ENCODE results near the gene ZFYVE28.

ZFYVE28 gene

GRCh38 chr4:2399631-2400190, 18.7 kb downstream of the ZFYVE28 start:
- Histone ChIP-seq H3K36me3 (ENCODE audit: control insufficient read depth, low read length) (no peaks in the 10 kb centered on the region), H3K4me2 (ENCODE audit: low read length) (no peak overlapping the region), H3K79me2 (ENCODE audit: control insufficient read depth, low read length) (no peaks in the 10 kb centered on the region), H3F3A (ENCODE audit: control insufficient read depth, insufficient read depth) (no peaks in the 10 kb centered on the region), H3K4me3 (ENCODE audit: low read length) (no peak overlapping the region), H3K4me1 (ENCODE audit: control insufficient read depth, low read length) (no peaks in the 10 kb centered on the region), H3K9me3 (ENCODE audit: control insufficient read depth, insufficient read depth, low read length) (no peaks in the 10 kb centered on the region), H4K20me1 (ENCODE audit: control insufficient read depth, insufficient read depth, low read depth, low read length) (no peaks in the 10 kb centered on the region), H3K9me2 (replicated peaks; ENCODE audit: control insufficient read depth, low read length) (no peaks in the 10 kb centered on the region), H3K27ac (ENCODE audit: low read depth, low read length) (no peak overlapping the region), H3K27me3 (ENCODE audit: control insufficient read depth, low read length) (peaks cover 18% of the 10 kb centered on the region)
- TF ChIP-seq EZH2phosphoT487 (IDR thresholded peaks at IDR 0.05; ENCODE audit: borderline replicate concordance, low read length) (no peak), CTCF (IDR thresholded peaks at IDR 0.05; ENCODE audit: low read depth, low read length, poor library complexity, severe bottlenecking) (no peak)

- Histone ChIP-seq H3K4me1 (ENCODE audit: control insufficient read depth, low read length) (no peaks in the 10 kb centered on the region; the same call in 1 of the 2 replicates), H3K79me2 (ENCODE audit: control insufficient read depth, low read length) (no peaks in the 10 kb centered on the region), H4K20me1 (ENCODE audit: control insufficient read depth, insufficient read depth, low read depth, low read length) (no peaks in the 10 kb centered on the region), H3K36me3 (ENCODE audit: control insufficient read depth, low read length) (no peaks in the 10 kb centered on the region), H3K27me3 (ENCODE audit: control insufficient read depth, low read length) (peaks cover 21% of the 10 kb centered on the region), H3K9me3 (ENCODE audit: control insufficient read depth, insufficient read depth, low read length) (no peaks in the 10 kb centered on the region), H3F3A (ENCODE audit: control insufficient read depth, insufficient read depth) (no peaks in the 10 kb centered on the region), H3K4me3 (ENCODE audit: low read length) (no peak overlapping the region), H3K9me2 (replicated peaks; ENCODE audit: control insufficient read depth, low read length) (no peaks in the 10 kb centered on the region), H3K27ac (ENCODE audit: low read depth, low read length) (no peak overlapping the region), H3K4me2 (ENCODE audit: low read length) (no peak overlapping the region)
- TF ChIP-seq EZH2phosphoT487 (IDR thresholded peaks at IDR 0.05; ENCODE audit: borderline replicate concordance, low read length) (no peak), CTCF (IDR thresholded peaks at IDR 0.05; ENCODE audit: low read depth, low read length, poor library complexity, severe bottlenecking) (no peak)
Measured at GRCh38 chr4:2399216-2399615, 19.2 kb downstream of the ZFYVE28 start.

GRCh38 chr4:2397596-2398379, 20.7 kb downstream of the ZFYVE28 start:
- H3K9me2 ChIP-seq (replicated peaks; ENCODE audit: control insufficient read depth, low read length) = no peaks in the 10 kb centered on the region
- peaks cover 11% of the 10 kb centered on the region for H3K4me1 ChIP-seq (ENCODE audit: control insufficient read depth, low read length)
- no peak overlapping the region for H3K4me2 ChIP-seq (ENCODE audit: low read length)
- H3K27ac ChIP-seq (ENCODE audit: low read depth, low read length) = no peak overlapping the region
- H3F3A ChIP-seq (ENCODE audit: control insufficient read depth, insufficient read depth) = no peaks in the 10 kb centered on the region
- H3K36me3 ChIP-seq (ENCODE audit: control insufficient read depth, low read length) = no peaks in the 10 kb centered on the region
- no peaks in the 10 kb centered on the region for H4K20me1 ChIP-seq (ENCODE audit: control insufficient read depth, insufficient read depth, low read depth, low read length)
- H3K4me3 ChIP-seq (ENCODE audit: low read length) = no peak overlapping the region
- no peaks in the 10 kb centered on the region for H3K79me2 ChIP-seq (ENCODE audit: control insufficient read depth, low read length)
- H3K27me3 ChIP-seq (ENCODE audit: control insufficient read depth, low read length) = peaks cover 27% of the 10 kb centered on the region
- H3K9me3 ChIP-seq (ENCODE audit: control insufficient read depth, insufficient read depth, low read length) = no peaks in the 10 kb centered on the region
- TF ChIP-seq CTCF (IDR thresholded peaks at IDR 0.05; ENCODE audit: low read depth, low read length, poor library complexity, severe bottlenecking) = no peak
- no peak for TF ChIP-seq EZH2phosphoT487 (IDR thresholded peaks at IDR 0.05; ENCODE audit: borderline replicate concordance, low read length)
